HCT116 (cell line): ENCODE measurements around the gene CCDC116.

Source experiments
- EZH2 ChIP-seq: fragments of 200-600 bp; sonication (generic); IDR thresholded peaks from 2 replicates; pipeline ENCODE4 v1.6.1; 2017; ENCODE audit warnings: antibody characterized with exemption, mixed run types
- EZH2phosphoT487 ChIP-seq: fragments of 200-600 bp; IDR thresholded peaks from 2 replicates; pipeline ENCODE4 v1.6.1; 2018; ENCODE audit warnings: antibody characterized with exemption, borderline replicate concordance
- POLR2AphosphoS5 ChIP-seq: IDR thresholded peaks from 2 replicates; pipeline ENCODE4 v1.6.1; 2011; ENCODE audit warnings: mild to moderate bottlenecking, low read depth, low read length, moderate library complexity
- SIN3A ChIP-seq: IDR thresholded peaks from 2 replicates; pipeline ENCODE4 v1.6.1; 2012; ENCODE audit warnings: low read depth
- YY1 ChIP-seq: IDR thresholded peaks from 2 replicates; pipeline ENCODE4 v1.6.1; 2011; ENCODE audit warnings: low read length, low read depth, moderate library complexity, mild to moderate bottlenecking; ENCODE audit not compliant: insufficient replicate concordance; ENCODE audit errors: extremely low read depth
- TF ChIP-seq, protein P1 (sequence below), 3 experiments: fragments of 200-600 bp in 1 of 3; sonication (generic) in 1 of 3; IDR thresholded peaks in 2 of 3; conservative IDR thresholded peaks in 1 of 3; 2 replicates each; pipeline ENCODE4 v1.5.1; 2012 to 2017; ENCODE audit warnings: low read depth in 2 of 3, low read length in 2 of 3, antibody characterized with exemption in 1 of 3, borderline replicate concordance in 1 of 3, control low read depth in 1 of 3, mild to moderate bottlenecking in 1 of 3, mixed read lengths in 1 of 3, mixed run types in 1 of 3, moderate library complexity in 1 of 3; ENCODE audit not compliant: insufficient read depth in 1 of 3

DNA sequence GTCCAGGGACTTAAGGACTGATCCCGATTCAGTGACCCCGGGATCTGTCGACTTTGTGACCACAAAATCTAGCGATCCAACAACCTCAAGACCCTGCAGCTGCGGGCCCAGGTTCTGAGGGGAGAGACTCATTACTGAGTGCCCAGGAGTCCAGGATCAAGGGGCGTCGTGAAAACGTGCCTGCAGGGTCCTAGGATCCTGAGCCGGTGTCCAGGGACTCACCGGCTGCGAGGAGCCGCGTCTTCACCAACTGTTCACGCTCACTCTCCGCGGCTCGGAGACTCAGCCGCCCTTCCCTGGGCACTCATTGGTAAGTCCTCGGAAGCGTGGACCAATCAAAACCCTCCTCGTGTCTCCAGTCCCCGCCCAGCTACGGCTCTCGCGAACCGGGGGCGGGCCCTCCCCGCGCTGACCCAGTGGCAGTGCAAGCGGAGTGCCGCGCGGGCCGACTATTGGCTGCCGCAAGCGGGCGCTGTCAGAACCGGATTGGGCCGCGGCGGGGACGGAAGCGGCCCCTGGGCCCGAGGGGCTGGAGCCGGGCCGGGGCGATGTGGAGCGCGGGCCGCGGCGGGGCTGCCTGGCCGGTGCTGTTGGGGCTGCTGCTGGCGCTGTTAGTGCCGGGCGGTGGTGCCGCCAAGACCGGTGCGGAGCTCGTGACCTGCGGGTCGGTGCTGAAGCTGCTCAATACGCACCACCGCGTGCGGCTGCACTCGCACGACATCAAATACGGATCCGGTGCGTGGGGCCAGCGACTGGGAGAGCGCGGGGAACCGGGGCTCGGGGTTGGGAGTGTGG lies 9.4 kb downstream of the CCDC116 start, which contains the start of gene SDF2L1:
- TF ChIP-seq, protein P1, sequence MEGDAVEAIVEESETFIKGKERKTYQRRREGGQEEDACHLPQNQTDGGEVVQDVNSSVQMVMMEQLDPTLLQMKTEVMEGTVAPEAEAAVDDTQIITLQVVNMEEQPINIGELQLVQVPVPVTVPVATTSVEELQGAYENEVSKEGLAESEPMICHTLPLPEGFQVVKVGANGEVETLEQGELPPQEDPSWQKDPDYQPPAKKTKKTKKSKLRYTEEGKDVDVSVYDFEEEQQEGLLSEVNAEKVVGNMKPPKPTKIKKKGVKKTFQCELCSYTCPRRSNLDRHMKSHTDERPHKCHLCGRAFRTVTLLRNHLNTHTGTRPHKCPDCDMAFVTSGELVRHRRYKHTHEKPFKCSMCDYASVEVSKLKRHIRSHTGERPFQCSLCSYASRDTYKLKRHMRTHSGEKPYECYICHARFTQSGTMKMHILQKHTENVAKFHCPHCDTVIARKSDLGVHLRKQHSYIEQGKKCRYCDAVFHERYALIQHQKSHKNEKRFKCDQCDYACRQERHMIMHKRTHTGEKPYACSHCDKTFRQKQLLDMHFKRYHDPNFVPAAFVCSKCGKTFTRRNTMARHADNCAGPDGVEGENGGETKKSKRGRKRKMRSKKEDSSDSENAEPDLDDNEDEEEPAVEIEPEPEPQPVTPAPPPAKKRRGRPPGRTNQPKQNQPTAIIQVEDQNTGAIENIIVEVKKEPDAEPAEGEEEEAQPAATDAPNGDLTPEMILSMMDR (IDR thresholded peaks at IDR 0.05 in 2 of 3, conservative IDR thresholded peaks at IDR 0.05 in 1 of 3; ENCODE audit: borderline replicate concordance in 1 of 3, insufficient read depth in 1 of 3, low read depth in 2 of 3, low read length in 2 of 3), result no peak
- TF ChIP-seq SIN3A (peak; percentile 81), POLR2AphosphoS5 (peak; percentile 72), YY1 (no peak), EZH2phosphoT487 (no peak), EZH2 (no peak)
